ENCODE data around the gene ATXN7L3. TPM values are rescaled to one million over a fixed set of nuclear protein-coding genes. Genes with fewer than 3 reads are reported as not detected.

ATXN7L3 gene
- total RNA-seq, 8 experiments from 2014 or later, result 32.3 to 59.2 (median 50.3) TPM

- Histone ChIP-seq H3K4me3 (no peak overlapping the region), H3K27ac (no peak overlapping the region)
- no peak for ATAC-seq (replicated peaks in 6 of 8)
Observed at GRCh38 chr17:44223541-44224071, 23.9 kb upstream of the ATXN7L3 start.

GRCh38 chr17:44222112-44222869, 22.6 kb upstream of the ATXN7L3 start:
- H3K27ac ChIP-seq, result peak overlapping the region; percentile 92 to 97
- 0 to 12% (median 2%) methylated on average over 1 to 9 of the region's 36 CpGs; no CpG with 5 or more reads in 3 of the 10 experiments for WGBS, 10 experiments
- in situ Hi-C loops (cut with MboI; ENCODE audit: low pct_unique_long_range_greater_than_20kb in 2 of 9, low sequenced_read_pairs in 9 of 9, unreplicated experiment in 9 of 9), result loop anchor here in 6 of 9 experiments (10.0 to 25.0 kb wide), 4 partner anchors 83 to 115 kb away; partner anchors contain the start of genes GRN (in 3 of the 6), RUNDC3A (in 1 of the 6) and SLC25A39 (in 1 of the 6)
- ATAC-seq (replicated peaks in 6 of 8), result peak; percentile 2 to 38 (median 18)
- peaks cover 14 to 15% of the 10 kb centered on the region in 2 donors for H3K4me1 ChIP-seq (replicated peaks in 1 of 2)
- H3K4me3 ChIP-seq, result peak overlapping the region; percentile 60 to 97 (median 86)

More at GRCh38 chr17:44223541-44224071, 23.9 kb upstream of the ATXN7L3 start:
- 20 to 90% (median 77%) methylated on average over 1 to 6 of the region's 7 CpGs; no CpG with 5 or more reads in 1 of the 10 experiments for WGBS, 10 experiments
- in situ Hi-C loops (cut with MboI; ENCODE audit: low pct_unique_long_range_greater_than_20kb in 2 of 9, low sequenced_read_pairs in 9 of 9, unreplicated experiment in 9 of 9), result loop anchor here in 6 of 9 experiments (10.0 to 25.0 kb wide), 4 partner anchors 81 to 114 kb away; partner anchors contain the start of genes GRN (in 3 of the 6), RUNDC3A (in 1 of the 6) and SLC25A39 (in 1 of the 6)
- peaks cover 7 to 9% of the 10 kb centered on the region in 2 donors for H3K4me1 ChIP-seq (replicated peaks in 1 of 2)

DNA sequence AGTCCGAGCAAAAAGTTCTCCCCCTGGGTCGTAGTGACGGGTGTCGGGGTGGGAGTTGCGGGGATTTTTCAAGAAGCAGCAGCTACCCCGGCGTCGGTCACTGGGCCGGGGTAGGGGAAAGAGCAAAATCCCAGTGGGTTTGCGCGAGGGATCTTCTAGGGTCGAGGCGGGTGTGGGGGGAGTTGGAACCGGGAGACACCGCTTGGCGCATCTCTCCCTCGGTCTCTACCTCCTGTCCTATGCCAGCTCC, 22.1 kb upstream of the ATXN7L3 start:
- no peak for ATAC-seq (replicated peaks in 6 of 8)
- in situ Hi-C loops (cut with MboI; ENCODE audit: low pct_unique_long_range_greater_than_20kb in 2 of 9, low sequenced_read_pairs in 9 of 9, unreplicated experiment in 9 of 9), result loop anchor here in 6 of 9 experiments (10.0 to 25.0 kb wide), 4 partner anchors 83 to 116 kb away; partner anchors contain the start of genes GRN (in 3 of the 6), RUNDC3A (in 1 of the 6) and SLC25A39 (in 1 of the 6)
- H3K27ac ChIP-seq, result peak overlapping the region; percentile 92 to 97

DNA sequence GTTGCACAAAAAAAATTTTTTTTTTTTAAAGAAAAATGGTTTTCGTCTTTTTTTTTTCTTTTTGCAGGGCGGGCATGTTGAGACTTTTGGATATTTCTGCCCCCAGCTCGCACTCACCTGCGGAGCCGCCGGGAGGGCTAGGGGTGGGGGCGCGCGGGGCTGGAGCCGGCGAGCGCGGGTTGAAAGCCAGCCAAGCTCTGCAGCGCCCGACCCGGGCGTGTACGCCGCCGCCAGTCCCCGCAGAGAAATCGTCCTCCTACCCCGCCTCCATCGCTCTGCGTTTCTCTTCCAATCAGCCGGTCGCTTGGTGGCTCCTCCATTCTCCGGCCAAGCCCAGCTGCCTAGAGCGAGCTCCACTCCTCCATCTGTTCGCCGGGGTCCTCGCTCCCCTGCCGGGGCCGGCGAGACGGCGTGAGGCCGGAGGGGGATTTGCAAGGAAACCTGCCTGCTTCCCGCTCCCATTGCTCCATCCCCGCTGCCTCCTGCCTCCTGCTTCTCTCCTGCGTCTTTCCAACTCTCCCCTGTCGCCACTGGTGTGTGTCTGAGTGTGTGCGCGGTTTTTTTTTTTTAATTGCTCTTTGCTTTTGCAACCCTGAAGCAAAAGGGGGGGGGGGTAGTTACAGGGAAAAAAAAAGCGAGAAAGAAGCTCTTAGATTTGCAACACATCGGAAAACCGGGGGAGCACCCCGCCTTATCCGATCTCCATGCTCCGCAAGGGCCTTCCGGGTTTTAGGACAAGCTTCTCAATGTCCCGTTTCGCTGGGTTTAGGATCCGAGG, 21.6 kb upstream of the ATXN7L3 start:
- Histone ChIP-seq H3K4me3 (peak overlapping the region; percentile 60 to 97 (median 86)), H3K27ac (peak overlapping the region; percentile 92 to 97), H3K4me1 (replicated peaks in 1 of 2) (peaks cover 15 to 17% of the 10 kb centered on the region in 2 donors)
- 0 to 3% (median 0%) methylated on average over 4 to 17 of the region's 54 CpGs; no CpG with 5 or more reads in 2 of the 10 experiments for WGBS, 10 experiments
- in situ Hi-C loops (cut with MboI; ENCODE audit: low pct_unique_long_range_greater_than_20kb in 2 of 9, low sequenced_read_pairs in 9 of 9, unreplicated experiment in 9 of 9), result loop anchor here in 6 of 9 experiments (10.0 to 25.0 kb wide), 4 partner anchors 84 to 116 kb away; partner anchors contain the start of genes GRN (in 3 of the 6), RUNDC3A (in 1 of the 6) and SLC25A39 (in 1 of the 6)
- peak; percentile 13 to 53 (median 28) for ATAC-seq (replicated peaks in 6 of 8)

More for the DNA sequence above, 22.1 kb upstream of the ATXN7L3 start:
- peak overlapping the region; percentile 60 to 97 (median 86) for H3K4me3 ChIP-seq
- peaks cover 15 to 17% of the 10 kb centered on the region in 2 donors for H3K4me1 ChIP-seq (replicated peaks in 1 of 2)
- 0 to 7% (median 0%) methylated on average over 1 to 5 of the region's 17 CpGs; no CpG with 5 or more reads in 6 of the 10 experiments for WGBS, 10 experiments

- in situ Hi-C loops (cut with MboI; ENCODE audit: low pct_unique_long_range_greater_than_20kb in 2 of 9, low sequenced_read_pairs in 9 of 9, unreplicated experiment in 9 of 9), result loop anchor here in 6 of 9 experiments (10.0 to 25.0 kb wide), 4 partner anchors 84 to 117 kb away; partner anchors contain the start of genes GRN (in 3 of the 6), RUNDC3A (in 1 of the 6) and SLC25A39 (in 1 of the 6)
- H3K4me3 ChIP-seq, result peak overlapping the region; percentile 60 to 97 (median 86)
- peak overlapping the region; percentile 92 to 97 for H3K27ac ChIP-seq
- WGBS, 10 experiments, result 0 to 3% (median 1%) methylated on average over 8 to 22 of the region's 108 CpGs; no CpG with 5 or more reads in 6 of the 10 experiments
- ATAC-seq (replicated peaks in 6 of 8), result peak; percentile 3 to 27 (median 20)
- peaks cover 15 to 17% of the 10 kb centered on the region in 2 donors for H3K4me1 ChIP-seq (replicated peaks in 1 of 2)
Observed at GRCh38 chr17:44220213-44221083, 20.8 kb upstream of the ATXN7L3 start.

DNA sequence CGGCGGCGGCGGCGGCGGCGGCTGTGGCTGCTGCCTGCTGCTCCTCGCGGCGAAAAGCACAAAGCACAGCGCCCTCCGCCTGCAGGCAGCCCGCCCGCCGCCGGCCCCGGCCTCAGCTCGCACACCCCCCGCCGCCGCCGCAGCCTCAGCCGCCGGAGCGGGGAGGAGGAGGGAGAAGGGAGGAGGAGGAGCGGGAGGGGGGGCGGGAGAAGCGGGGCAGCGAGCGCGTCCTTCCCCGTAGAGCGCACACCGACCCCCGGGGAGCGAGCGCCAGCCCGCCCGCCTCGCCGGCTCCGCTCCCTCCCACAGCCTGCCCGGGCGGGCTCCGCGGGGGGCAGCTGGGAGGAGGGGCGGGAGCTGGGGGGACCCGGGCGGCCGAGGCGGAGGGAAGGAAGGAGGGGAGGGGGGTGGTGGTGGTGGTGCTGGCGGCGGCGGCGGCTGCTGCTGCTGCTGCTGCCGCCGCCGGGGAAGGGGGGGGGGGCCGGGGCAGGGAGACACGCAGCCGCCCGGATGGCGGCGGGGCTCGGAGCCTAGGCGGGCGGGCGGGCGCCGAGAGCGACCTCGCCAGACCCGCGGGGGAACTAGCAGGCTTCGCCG, 20.0 kb upstream of the ATXN7L3 start, which contains the start of gene UBTF:
UBTF (minus strand) TSS at position 60 of the 597 bp plus-strand sequence. CDS start 1,446 bp downstream, outside the sequence.
- WGBS, 10 experiments, result no CpG with 5 or more reads among the region's 76 CpGs
- peak in 6 of 8 experiments; percentile 0 to 36 (median 24) for ATAC-seq (replicated peaks in 6 of 8)
- H3K4me3 ChIP-seq, result peak within 1 kb of the TSS; percentile 60 to 97 (median 86)
- peak within 1 kb of the TSS; percentile 92 to 97 for H3K27ac ChIP-seq
- H3K4me1 ChIP-seq (replicated peaks in 1 of 2), result peaks cover 15 to 17% of the 10 kb centered on the region in 2 donors
- in situ Hi-C loops (cut with MboI; ENCODE audit: low pct_unique_long_range_greater_than_20kb in 2 of 9, low sequenced_read_pairs in 9 of 9, unreplicated experiment in 9 of 9), result loop anchor here (10.0 to 25.0 kb wide), 4 partner anchors 85 to 118 kb away; partner anchors contain the start of genes SLC25A39 (in 4 of the 9), GRN (in 3 of the 9) and RUNDC3A (in 1 of the 9)

DNA sequence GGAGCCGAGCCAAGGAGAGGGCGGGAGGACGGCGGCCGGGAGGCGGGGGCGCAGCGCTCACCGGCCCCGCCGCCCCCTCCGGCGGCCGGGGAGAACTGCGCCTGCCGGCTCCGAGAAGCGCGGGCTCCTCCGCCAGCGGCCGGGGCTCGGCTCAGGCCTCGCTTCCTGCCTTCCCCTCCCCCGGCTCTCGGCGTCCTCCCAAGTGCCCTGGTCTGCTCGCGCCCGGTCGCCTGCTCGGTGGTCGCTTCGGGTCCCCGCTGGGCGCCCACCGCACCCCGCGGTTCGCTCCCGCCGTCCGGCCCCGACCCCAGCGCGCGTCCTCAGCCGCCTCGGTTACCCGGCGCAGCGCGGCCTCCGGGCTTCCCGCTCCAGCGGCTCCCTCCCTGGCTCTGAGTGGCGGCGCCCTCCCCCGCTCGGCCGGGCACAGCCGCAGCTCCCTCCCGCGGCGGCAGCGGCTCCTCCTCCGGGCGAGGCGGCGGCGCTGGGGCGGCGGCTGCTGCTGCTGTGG, 19.5 kb upstream of the ATXN7L3 start:
- in situ Hi-C loops (cut with MboI; ENCODE audit: low pct_unique_long_range_greater_than_20kb in 2 of 9, low sequenced_read_pairs in 9 of 9, unreplicated experiment in 9 of 9), result loop anchor here in 6 of 9 experiments (10.0 to 25.0 kb wide), 2 partner anchors 106 to 118 kb away; partner anchors contain the start of genes GRN (in 3 of the 6) and SLC25A39 (in 3 of the 6)
- ATAC-seq (replicated peaks in 6 of 8), result peak; percentile 24 to 50 (median 33)
- H3K4me1 ChIP-seq (replicated peaks in 1 of 2), result peaks cover 15 to 17% of the 10 kb centered on the region in 2 donors
- H3K4me3 ChIP-seq, result peak overlapping the region; percentile 60 to 97 (median 86)
- peak overlapping the region; percentile 92 to 97 for H3K27ac ChIP-seq
- no CpG with 5 or more reads among the region's 73 CpGs for WGBS, 10 experiments

DNA sequence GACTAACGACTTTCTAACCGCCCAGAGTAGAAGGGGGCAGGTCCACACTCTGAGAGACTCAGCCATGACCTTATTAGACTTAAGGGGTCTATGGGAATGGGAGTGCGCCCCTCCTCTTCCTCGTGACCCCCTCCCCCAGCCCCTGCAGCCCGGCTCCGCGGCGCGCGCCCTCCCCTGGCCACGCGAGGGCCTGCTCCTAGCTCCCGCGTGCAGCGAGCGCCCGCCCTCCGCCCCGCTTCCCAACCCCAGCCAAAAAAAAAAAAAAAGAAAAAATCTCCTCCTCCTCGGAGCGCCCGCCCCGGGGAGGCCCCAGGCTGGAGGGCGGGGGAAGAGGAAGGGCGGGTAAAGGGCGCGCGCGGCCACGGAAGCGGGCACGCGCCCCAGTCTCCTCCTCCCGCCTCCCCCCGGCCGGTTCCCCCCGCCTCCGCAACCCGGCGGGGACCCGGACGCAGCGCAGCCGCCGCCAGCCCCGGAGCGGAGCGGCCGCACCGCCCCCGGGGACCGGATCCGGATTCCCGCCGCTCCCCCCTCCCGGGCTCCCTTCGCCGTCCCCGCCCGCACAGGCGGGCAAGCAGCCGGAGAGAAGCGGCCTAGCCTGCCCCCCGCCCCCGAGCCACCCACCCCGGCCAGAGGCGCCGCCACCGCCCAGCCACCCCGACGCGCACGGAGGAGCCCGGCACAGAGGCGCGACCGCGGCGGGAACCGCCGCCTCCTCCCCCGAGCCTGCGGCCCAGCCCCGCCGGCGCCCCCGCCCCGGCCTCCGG, 18.8 kb upstream of the ATXN7L3 start:
- WGBS, 10 experiments, result no CpG with 5 or more reads among the region's 89 CpGs
- in situ Hi-C loops (cut with MboI; ENCODE audit: low pct_unique_long_range_greater_than_20kb in 2 of 9, low sequenced_read_pairs in 9 of 9, unreplicated experiment in 9 of 9), result loop anchor here in 6 of 9 experiments (10.0 to 25.0 kb wide), 2 partner anchors 106 to 119 kb away; partner anchors contain the start of genes GRN (in 3 of the 6) and SLC25A39 (in 3 of the 6)
- H3K4me3 ChIP-seq, result peak overlapping the region; percentile 60 to 97 (median 86)
- ATAC-seq (replicated peaks in 6 of 8), result peak; percentile 12 to 62 (median 44)
- H3K4me1 ChIP-seq (replicated peaks in 1 of 2), result peaks cover 15 to 17% of the 10 kb centered on the region in 2 donors
- H3K27ac ChIP-seq, result peak overlapping the region; percentile 92 to 97

DNA sequence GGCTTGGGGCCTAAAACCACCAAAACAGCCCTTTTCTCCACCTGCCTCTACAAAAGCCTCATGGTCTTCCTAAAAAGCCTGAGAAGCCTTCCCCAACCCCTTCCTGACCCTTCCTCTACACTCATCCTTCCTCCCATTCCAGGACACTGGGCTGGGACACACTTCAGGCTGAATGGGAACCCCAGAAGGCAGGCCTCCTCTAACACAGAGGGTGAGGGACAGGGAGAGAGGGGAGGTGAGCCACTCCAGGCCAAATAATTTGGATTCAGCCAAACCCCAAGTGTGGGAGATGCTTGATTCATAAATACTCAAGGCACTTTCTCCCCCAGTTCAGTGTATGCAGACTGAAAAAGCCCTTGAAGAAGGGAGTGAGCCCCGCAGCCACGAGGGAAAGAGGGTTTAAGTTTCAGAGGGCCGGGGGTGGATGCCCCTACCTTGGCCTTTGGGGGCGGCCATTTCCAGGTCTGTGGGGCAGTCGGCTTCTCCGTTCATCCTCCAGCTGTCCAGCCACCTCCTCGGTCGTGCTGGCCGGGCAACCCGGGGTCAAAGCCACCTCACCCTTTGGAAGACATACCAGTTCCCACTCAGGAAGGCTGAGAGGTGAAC, 18.2 kb upstream of the ATXN7L3 start:
- H3K4me1 ChIP-seq (replicated peaks in 1 of 2), result peaks cover 11 to 14% of the 10 kb centered on the region in 2 donors
- in situ Hi-C loops (cut with MboI; ENCODE audit: low pct_unique_long_range_greater_than_20kb in 2 of 9, low sequenced_read_pairs in 9 of 9, unreplicated experiment in 9 of 9), result loop anchor here in 6 of 9 experiments (10.0 to 25.0 kb wide), 2 partner anchors 107 to 119 kb away; partner anchors contain the start of genes GRN (in 3 of the 6) and SLC25A39 (in 3 of the 6)
- peak overlapping the region; percentile 52 to 97 for H3K27ac ChIP-seq
- ATAC-seq (replicated peaks in 6 of 8), result no peak
- peak overlapping the region; percentile 60 to 97 (median 86) for H3K4me3 ChIP-seq
- 0% methylated on average over 1 to 4 of the region's 10 CpGs; no CpG with 5 or more reads in 8 of the 10 experiments for WGBS, 10 experiments

Measured in motor neuron (in vitro differentiated cells).